HG02759 (cell line): ENCODE data around the gene ANKRD62.
"Not testable (repeated sequence)": the region's sequence is repeated elsewhere in the genome, so short reads cannot be mapped to it uniquely, and the experiment has no call there.

Experiments used
- ATAC-seq: cut with Tn5 transposase; IDR thresholded peaks from one replicate; pipeline ENCODE4 v1.9.1; 2021; ENCODE audit warnings: mild to moderate bottlenecking, moderate library complexity; ENCODE audit not compliant: unreplicated experiment

The ANKRD62 gene

DNA sequence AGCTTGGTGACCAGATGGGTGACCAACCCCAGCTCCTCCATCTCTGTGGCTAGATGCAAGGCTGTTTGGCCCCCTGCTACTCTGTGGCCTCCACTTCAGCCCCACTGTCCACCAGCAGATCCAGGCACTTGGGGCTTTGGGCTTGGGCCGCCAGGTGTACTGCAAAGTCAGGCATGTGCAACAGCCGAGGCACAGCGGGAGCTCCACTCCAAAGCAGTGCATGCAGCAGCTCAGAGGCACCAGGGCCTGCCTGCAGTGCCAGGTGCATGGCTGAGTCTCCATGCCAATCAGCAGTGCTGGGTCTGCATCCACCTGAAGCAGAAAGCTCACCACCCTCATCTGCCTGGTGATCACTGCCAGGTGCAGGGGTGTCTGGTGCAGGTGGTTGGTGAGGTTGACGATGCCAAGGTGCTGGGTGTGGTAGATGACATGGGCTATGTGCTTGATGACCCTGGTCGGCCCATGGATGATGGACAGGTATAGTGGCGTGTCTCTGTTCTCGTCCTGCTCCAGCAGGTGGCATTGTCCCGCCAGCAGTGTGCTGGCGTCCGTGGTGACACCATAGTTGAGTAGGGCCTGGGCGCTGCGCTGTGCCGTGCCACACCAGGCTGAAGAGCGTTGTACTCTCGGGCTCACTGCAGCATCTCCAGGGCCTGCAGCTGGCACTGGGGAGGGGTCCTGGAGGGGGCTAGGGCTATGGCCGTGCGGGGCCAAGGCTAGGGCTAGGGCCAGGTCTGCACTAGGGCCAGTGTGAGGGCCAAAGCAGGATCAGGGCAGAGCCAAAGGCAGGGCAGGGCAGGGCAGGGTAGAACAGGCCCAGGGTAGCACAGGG lies 1.0 kb upstream of the ANKRD62 start:
- ATAC-seq, result no peak

DNA sequence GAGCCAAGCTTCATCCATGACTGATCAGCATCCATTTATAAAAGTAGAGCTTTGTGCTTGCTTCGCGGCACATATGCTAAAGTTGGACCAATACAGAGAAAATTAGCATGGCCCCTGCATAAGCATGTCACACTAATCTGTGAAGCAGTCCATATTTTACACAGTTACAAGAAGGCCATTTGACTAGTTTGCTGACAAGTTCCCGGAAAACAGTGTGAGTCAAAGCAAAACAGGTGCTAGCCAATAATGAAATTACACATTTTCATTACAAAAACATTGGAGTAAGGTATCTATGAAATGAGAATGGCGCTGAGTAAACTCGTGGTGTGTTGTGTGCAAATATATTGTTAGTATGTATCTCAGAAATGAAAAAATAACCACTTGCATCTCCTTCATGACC lies 4.7 kb downstream of the ANKRD62 start:
- ATAC-seq, result no peak

DNA sequence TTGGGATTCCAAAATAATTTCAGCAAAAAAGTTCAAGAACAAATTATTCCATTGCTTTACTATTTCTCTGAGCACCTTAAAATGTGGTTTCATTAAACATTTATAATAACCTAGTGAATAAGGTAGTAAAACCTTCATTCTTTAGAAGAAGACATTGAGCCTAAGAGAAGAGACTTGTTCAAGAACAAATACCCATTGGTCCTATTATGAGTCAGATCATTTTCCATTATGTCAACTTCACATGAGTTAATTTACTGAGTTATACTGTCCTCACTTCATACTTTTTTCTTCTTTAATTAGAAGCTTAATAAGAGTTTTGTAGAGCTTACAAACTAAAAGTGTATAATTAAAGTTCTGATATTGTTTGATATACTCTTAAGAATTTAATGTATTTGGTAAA lies 5.5 kb downstream of the ANKRD62 start:
- no peak for ATAC-seq

DNA sequence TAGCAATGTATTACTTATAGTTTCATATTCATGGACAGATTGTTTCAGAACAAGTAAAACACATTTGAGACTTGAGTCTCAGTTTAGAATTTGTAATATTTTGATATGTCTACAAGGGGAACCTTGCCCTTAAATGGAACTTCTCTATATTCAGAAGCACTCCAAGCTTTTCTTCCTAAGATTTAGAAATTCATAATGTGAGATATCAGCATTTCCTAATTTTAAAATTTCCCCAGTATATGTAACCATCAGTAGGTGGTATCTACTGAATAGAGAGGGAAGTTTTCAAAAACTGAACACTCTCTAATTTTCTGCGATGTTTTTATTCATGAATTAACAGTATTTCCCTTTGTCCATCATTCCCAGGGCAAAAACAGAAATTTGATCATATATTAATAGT lies 7.6 kb downstream of the ANKRD62 start:
- no peak for ATAC-seq

DNA sequence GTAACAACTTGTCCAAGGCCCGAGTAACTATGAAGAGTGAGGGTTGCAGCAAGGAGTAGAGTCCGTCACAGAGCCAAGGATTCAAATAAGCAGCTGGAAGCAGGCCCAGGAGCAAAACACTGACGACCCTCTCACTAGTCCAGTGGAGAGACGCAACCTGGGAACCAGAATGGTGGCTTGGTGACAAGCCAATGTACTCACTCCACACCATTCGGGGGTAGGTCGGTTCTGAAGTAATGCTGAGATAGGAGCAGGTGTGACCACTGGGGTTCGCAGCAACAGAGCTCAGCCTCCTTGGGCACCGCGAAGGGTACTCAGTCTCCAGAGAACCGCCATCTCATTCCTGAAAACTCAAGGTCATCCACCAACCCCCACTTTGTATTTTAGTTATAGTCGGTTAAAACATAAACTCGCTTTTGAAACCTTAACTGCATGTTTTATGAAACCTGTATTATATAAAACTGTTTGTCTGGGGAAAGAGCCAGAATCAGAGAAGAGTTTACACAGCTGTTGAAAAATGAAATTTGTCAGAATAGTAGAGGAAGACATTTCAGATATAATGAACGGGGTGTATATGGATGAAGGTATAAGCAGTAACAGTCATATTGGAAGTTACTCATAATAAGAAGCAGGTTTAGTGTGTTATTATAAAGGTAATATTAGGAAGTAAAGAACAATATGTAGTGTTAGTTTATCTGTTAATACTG lies 8.6 kb downstream of the ANKRD62 start:
- ATAC-seq, result no peak

DNA sequence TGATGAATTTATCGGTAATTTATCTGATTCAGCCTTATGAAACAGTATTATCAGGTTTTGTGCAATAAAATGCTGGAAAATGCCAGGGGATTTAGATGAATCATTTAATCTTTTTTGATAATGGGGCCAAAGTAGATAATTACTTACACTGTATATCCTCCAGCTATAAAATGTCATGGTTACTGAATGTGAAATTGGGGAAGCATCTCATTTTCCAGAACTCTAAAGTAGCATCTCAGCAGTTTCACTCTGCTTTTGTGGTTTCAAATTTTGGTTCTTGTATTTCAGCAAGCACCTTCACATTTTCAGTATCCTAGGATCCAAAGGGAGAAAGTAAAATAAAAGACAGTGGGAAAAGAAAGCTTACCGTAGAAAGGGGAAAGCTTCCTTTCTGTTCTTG lies 12.8 kb downstream of the ANKRD62 start:
- no peak for ATAC-seq

DNA sequence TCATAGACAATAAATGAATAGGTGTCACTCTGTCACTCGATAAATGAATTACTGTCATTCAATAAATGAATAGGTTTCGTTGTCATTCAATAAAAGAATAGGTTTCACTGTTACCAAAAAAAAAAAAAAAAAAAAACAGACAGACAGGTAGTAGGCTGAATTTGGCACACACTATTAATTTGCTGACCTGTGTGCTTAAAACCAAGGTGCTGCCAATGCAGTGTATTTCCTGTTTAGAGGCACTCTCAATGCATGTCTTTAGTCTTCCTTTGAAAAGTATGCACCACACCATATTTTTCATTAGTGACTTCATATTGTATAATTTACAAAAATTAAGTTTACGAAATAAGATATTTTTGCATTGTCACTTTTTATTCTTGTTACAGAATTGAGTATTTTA lies 16.2 kb downstream of the ANKRD62 start:
- ATAC-seq, result no peak

DNA sequence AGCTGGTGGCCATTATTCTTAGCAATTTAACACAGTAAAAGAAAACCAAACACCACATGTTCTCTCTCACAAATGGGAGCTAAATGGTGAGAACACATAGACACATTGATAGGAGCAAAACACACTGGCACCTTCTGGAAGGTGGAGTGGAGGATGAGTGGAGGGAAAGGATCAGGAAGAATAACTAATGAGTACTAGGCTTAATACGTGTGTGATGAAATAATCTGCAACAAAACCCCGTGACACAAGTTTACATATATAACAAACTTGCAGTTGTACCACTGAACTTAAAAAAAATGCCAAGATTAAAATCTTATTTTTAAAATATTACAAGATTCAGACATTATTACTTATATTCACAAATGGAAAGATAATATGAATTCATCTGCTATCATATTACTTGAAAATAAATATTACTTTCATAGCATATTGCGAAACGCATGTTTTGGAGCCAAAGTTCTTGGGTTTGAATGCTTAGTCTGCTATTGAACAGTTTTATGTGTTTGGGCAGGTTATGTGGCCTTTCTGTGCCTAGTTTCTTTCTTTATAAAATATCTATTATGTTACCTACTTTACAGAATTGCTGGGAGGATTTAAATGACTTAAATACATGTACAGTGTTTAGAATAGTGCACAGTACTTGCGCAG lies 20.5 kb downstream of the ANKRD62 start:
- no peak for ATAC-seq

DNA sequence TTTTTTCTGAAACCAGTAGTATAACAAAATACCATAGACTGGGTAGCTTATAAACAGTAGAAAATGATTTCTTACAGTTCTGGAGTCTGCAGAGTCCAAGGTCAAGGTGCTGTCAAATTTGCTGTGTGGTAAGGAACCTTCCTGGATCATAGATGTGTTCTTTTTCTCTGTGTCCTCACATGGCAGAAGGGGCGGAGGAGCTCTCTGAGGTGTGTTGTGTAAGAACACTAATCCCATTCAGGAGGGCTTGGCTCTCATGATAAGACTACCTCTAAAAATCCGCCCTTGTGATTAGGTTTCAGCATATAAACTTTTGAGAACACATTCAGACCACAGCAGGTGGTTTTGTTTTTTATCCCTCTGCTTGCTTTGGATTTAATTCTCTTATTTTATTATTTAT lies 25.7 kb downstream of the ANKRD62 start:
- ATAC-seq, result no peak

DNA sequence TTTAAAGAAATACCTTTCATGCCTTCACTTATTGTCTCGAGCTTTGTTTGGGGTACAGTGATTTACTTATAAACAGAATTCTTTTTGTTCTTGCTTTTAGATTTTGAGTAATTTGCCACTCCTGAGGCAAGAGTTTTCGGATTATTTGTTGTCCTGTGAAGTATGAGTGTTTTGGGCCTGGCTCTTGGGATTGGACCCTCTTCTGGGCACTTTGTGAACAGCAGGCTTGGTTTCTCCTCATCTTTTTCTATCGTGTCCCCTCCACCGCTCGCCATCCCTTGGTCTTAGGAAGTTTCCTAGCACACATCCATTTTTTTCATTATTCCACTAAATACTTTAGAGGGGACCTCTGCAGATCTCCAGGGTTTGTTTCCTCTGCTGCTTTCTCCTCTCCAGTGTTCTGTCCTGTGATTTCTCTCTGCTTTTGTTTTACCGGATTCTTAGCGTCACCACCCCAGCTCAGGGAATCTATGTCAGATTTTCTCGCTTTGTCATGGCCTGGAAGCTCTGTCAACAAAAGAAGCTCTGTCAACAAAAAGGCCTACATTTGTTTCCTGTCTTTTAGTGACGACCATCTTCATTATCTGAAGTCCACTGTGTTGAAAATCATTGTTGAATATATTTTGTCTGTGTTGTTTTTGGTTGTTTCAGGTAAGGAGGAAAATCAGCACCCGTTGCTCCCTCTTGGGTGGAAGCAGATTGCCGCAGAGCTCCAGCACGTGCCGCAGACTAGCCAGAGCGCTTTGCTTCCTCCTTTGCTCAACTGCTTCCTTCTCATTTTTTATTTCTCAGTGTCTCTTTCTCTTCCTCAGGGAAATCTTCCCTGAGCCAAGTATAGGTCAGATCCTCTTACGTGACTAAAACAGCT lies 27.8 kb downstream of the ANKRD62 start:
- no peak for ATAC-seq

DNA sequence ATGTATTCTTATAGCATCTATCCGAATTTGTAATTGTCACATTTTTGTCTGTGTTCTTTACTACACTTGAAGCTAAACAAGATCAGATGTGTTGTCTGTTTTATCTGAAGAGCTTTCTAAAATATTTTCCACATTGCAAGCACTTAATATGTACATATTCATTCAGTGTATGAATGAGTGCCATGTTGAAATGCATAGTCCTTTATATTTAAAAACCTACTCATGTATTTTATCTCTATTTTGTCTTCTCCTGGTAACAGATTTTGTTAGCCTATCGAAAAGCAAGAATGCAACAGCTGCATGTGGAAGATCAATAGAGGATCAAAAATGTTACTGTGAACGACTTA lies 28.4 kb downstream of the ANKRD62 start:
- not testable (repeated sequence) for ATAC-seq

DNA sequence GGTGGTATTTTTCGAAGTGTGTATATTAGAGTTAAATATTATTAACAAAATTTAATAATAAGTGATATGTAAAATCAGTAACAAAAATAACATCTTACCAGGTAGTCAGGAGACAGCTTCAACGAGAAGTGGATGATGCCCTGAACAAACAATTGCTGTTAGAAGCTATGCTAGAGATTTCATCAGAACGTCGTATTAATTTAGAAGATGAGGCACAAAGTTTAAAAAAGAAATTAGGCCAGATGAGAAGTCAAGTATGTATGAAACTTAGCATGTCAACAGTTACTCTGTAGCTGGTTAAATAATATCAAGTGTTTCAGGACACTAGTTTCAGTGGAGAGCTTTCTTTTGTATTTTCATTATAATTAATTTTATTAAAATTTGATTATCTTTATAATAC lies 34.0 kb downstream of the ANKRD62 start:
- ATAC-seq, result not testable (repeated sequence)

DNA sequence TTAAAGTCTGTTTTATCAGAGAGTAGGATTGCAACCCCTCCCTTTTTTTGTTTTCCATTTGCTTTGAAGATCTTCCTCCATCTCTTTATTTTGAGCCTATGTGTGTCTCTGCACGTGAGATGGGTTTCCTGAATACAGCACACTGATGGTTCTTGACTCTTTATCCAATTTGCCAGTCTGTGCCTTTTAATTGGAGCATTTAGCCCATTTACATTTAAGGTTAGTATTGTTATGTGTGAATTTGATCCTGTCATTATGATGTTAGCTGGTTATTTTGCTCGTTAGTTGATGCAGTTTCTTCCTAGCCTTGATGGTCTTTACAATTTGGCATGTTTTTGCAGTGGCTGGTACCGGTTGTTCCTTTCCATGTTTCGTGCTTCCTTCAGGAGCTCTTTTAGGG lies 45.2 kb downstream of the ANKRD62 start:
- not testable (repeated sequence) for ATAC-seq

DNA sequence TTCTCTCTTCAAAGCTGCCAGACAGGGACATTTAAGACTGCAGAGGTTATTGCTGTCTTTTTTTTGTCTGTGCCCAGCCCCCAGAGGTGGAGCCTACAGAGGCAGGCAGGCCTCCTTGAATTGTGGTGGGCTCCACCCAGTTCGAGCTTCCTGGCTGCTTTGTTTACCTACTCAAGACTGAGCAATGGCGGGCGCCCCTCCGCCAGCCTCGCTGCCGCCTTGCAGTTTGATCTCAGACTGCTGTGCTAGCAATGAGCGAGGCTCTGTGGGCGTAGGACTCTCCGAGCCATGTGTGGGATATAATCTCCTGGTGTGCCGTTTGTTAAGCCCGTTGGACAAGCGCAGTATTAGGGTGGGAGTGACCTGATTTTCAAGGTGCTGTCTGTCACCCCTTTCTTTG lies 47.2 kb downstream of the ANKRD62 start:
- not testable (repeated sequence) for ATAC-seq

DNA sequence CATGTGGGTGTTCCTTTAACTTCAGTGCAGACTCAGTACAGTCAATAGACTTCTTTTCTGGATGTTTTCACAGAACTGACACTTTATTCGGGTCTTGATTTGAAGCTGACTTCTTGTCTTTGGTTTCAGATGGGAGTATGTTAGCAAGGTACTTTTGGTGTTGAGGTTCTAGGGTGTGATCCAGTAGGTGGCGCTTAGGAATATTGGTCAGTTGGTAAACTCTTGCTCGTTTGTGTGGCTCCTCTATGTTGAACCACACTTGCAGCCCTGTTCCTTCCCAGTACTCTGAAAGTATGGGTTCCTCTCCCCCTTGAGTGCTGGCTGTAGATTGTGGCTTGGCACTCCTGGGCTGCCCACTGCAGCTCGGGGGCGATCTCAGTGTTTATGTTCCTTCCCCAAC lies 48.1 kb downstream of the ANKRD62 start:
- ATAC-seq, result not testable (repeated sequence)

DNA sequence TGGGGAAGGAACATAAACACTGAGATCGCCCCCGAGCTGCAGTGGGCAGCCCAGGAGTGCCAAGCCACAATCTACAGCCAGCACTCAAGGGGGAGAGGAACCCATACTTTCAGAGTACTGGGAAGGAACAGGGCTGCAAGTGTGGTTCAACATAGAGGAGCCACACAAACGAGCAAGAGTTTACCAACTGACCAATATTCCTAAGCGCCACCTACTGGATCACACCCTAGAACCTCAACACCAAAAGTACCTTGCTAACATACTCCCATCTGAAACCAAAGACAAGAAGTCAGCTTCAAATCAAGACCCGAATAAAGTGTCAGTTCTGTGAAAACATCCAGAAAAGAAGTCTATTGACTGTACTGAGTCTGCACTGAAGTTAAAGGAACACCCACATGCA lies 55.8 kb downstream of the ANKRD62 start:
- not testable (repeated sequence) for ATAC-seq

DNA sequence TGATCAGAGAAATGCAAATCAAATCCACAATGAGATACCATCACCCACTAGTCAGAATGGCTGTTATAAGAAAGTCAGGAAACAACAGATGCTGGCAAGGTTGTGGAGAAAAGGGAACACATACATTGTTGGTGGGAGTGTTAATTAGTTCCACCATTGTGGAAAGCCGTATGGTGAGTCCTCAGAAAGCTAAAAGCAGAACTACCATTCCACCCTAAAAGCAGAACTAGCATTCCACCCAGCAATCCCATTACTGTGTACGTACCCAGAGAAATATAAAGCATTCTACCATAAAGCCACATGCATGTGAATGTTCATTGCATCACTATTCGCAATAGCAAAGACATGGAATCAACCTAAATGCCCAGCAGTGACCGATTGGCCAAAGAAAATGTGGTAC lies 60.7 kb downstream of the ANKRD62 start:
- no peak for ATAC-seq

DNA sequence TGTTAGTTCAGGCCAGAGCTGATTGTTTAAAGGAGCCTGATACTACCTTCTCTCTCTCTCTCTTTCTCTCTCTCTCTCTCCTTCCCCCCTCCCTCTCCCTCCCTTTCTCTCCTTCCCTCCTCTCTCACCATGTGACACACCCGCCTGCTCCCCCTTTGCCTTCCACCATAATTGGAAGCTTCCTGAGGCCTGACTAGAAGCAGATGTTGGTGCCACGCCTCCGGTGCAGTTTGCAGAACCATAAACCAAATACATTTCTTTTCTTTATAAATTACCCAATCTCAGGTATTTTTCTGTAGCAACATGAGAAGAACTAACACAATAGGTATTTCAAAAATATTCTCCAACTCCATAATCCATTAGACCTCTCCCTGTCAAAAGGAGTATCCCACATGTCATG lies 62.4 kb downstream of the ANKRD62 start:
- ATAC-seq, result no peak

DNA sequence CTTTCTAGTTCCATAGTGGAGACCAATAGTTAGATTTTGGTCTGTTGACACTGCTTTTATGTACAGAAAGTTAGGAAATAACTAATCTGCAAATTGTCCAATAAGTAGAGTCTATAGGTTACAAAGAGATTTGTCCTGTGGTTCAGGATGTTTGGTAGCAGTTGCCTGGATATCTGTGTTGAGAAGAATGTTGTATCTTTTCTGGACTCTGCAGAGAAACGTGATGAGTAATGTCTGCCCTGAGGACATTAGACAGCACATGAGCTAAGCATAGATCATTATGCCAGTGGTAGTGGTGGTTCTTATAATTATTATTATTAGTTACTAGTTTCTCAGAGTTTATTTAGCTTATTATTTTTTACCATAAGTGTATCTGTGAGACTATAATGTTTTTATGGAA lies 65.8 kb downstream of the ANKRD62 start:
- ATAC-seq, result no peak

DNA sequence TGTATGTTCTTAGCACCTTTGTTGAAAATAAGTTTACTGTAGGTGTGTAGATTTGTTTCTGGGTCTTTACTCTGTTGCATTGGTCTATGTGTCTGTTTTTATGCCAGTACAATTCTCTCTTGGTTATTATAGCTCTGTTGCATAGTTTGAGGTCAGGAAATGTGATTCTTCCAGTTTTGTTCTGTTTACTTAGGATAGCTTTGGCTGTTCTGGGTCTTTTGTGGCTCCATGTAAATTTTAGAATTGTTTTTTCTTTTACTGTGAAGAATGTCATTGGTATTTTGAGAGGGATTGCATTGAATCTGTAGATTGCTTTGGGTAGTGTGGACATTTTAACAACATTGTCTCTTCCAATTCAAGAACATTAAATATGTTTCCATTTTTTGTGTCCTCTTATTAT lies 69.1 kb downstream of the ANKRD62 start:
- no peak for ATAC-seq
